GM12878 (cell line): ENCODE results near the gene FICD. TPM values are rescaled to one million over a fixed set of nuclear protein-coding genes. Genes with fewer than 3 reads are reported as not detected.

Source experiments
- BHLHE40 ChIP-seq, 2 experiments: fragments of 450-650 bp in 1 of 2; IDR thresholded peaks; 2 replicates each; pipeline ENCODE4 v1.6.1; 2011 to 2017; ENCODE audit warnings: low read depth in 2 of 2, borderline replicate concordance in 1 of 2, improper control_type of control experiment in 1 of 2, low read length in 1 of 2, mild to moderate bottlenecking in 1 of 2
- CBX3 ChIP-seq: fragments of 200-600 bp; sonication (generic); IDR thresholded peaks from 2 replicates; pipeline ENCODE4 v1.6.1; 2016; ENCODE audit warnings: low read depth, borderline replicate concordance
- CBX5 ChIP-seq: sonication (generic); IDR thresholded peaks from 2 replicates; pipeline ENCODE4 v1.6.1; 2016; ENCODE audit warnings: low read depth, moderate library complexity, mild to moderate bottlenecking, inconsistent platforms
- CHD1 ChIP-seq: IDR thresholded peaks from 2 replicates; pipeline ENCODE4 v1.6.1; 2012; ENCODE audit warnings: low read depth, low read length, improper control_type of control experiment
- CHD4 ChIP-seq: fragments of 200-600 bp; sonication (generic); IDR thresholded peaks from 2 replicates; pipeline ENCODE4 v1.6.1; 2016; ENCODE audit warnings: mild to moderate bottlenecking
- CREB1 ChIP-seq: IDR thresholded peaks from 2 replicates; pipeline ENCODE4 v1.6.1; 2012; ENCODE audit warnings: low read depth, mild to moderate bottlenecking, inconsistent platforms
- EZH2 ChIP-seq: IDR thresholded peaks from 2 replicates; pipeline ENCODE4 v1.6.1; 2012; ENCODE audit warnings: low read depth, mild to moderate bottlenecking, control low read depth, inconsistent platforms, low read length, borderline replicate concordance; ENCODE audit not compliant: control insufficient read depth
- FOXM1 ChIP-seq: IDR thresholded peaks from 2 replicates; pipeline ENCODE4 v1.6.1; 2012; ENCODE audit warnings: low read depth, mild to moderate bottlenecking, inconsistent platforms, low read length, moderate library complexity
- IKZF2 ChIP-seq, 2 experiments: fragments of 450-650 bp; IDR thresholded peaks; 2 replicates each; pipeline ENCODE4 v1.6.1; 2017; ENCODE audit warnings: mild to moderate bottlenecking in 2 of 2, moderate library complexity in 2 of 2
- MAX ChIP-seq: IDR thresholded peaks from 2 replicates; pipeline ENCODE4 v1.6.1; 2012; ENCODE audit warnings: low read depth, low read length, improper control_type of control experiment
- MTA2 ChIP-seq: fragments of 450-650 bp; IDR thresholded peaks from 2 replicates; pipeline ENCODE4 v1.6.1; 2016; ENCODE audit warnings: low read depth, mild to moderate bottlenecking, moderate library complexity
- MYB ChIP-seq: fragments of 150-350 bp; IDR thresholded peaks from 2 replicates; pipeline ENCODE4 v1.6.1; 2014; ENCODE audit warnings: mild to moderate bottlenecking, low read depth, low read length, borderline replicate concordance
- NFYA ChIP-seq: IDR thresholded peaks from 2 replicates; pipeline ENCODE4 v1.6.1; 2011; ENCODE audit warnings: low read depth, mild to moderate bottlenecking, low read length, improper control_type of control experiment, borderline replicate concordance
- POLR2AphosphoS5 ChIP-seq: IDR thresholded peaks from 2 replicates; pipeline ENCODE4 v1.6.1; 2011; ENCODE audit warnings: mild to moderate bottlenecking, low read length, inconsistent platforms
- RCOR1 ChIP-seq: conservative IDR thresholded peaks from 2 replicates; pipeline ENCODE4 v1.6.1; 2012; ENCODE audit warnings: low read depth, low read length, improper control_type of control experiment
- SREBF1 ChIP-seq: IDR thresholded peaks from 2 replicates; pipeline ENCODE4 v1.6.1; 2012; ENCODE audit warnings: mild to moderate bottlenecking, low read length
- STAT3 ChIP-seq: IDR thresholded peaks from 2 replicates; pipeline ENCODE4 v1.6.1; 2011; ENCODE audit warnings: low read depth, low read length, improper control_type of control experiment
- SUZ12 ChIP-seq: fragments of 200-600 bp; sonication (generic); IDR thresholded peaks from one replicate; pipeline ENCODE4 v1.6.1; 2018; ENCODE audit warnings: antibody characterized with exemption, mild to moderate bottlenecking; ENCODE audit not compliant: unreplicated experiment
- TAF1 ChIP-seq: IDR thresholded peaks from 2 replicates; pipeline ENCODE4 v1.6.1; 2011; ENCODE audit warnings: mild to moderate bottlenecking, low read depth, low read length, borderline replicate concordance
- TBL1XR1 ChIP-seq: IDR thresholded peaks from 2 replicates; pipeline ENCODE4 v1.6.1; 2012; ENCODE audit warnings: low read depth, low read length, improper control_type of control experiment
- TCF12 ChIP-seq: IDR thresholded peaks from 2 replicates; pipeline ENCODE4 v1.6.1; 2011; ENCODE audit warnings: low read depth, mild to moderate bottlenecking, low read length
- TCF3 ChIP-seq: IDR thresholded peaks from 2 replicates; pipeline ENCODE4 v1.6.1; 2012; ENCODE audit warnings: low read depth, mild to moderate bottlenecking, low read length, borderline replicate concordance; ENCODE audit not compliant: insufficient read depth
- YBX1 ChIP-seq: fragments of 450-650 bp; IDR thresholded peaks from 2 replicates; pipeline ENCODE4 v1.6.1; 2016; ENCODE audit warnings: antibody characterized with exemption
- ZBTB33 ChIP-seq: fragments of 450-650 bp; IDR thresholded peaks from 2 replicates; pipeline ENCODE4 v1.6.1; 2017; ENCODE audit warnings: mild to moderate bottlenecking
- ZNF207 ChIP-seq: fragments of 450-650 bp; IDR thresholded peaks from 2 replicates; pipeline ENCODE4 v1.6.1; 2014; ENCODE audit warnings: antibody characterized with exemption, mild to moderate bottlenecking, borderline replicate concordance
- ZNF217 ChIP-seq: fragments of 450-650 bp; IDR thresholded peaks from 2 replicates; pipeline ENCODE4 v1.6.1; 2017; ENCODE audit warnings: antibody characterized with exemption, mild to moderate bottlenecking
- ZNF384 ChIP-seq: IDR thresholded peaks from 2 replicates; pipeline ENCODE4 v1.6.1; 2012; ENCODE audit warnings: low read depth, mild to moderate bottlenecking, low read length, improper control_type of control experiment, borderline replicate concordance
- polyA plus RNA-seq, 11 experiments: library from polyadenylated mRNA; depleted of rRNA in 4 of 11; unstranded in 6 of 11; stranded (reverse) in 5 of 11; fragments of >200 nt; fragmentation: Nextera tagmentation in 4 of 11; fragmentation: Illumina TruSeq in 1 of 11; extraction: Ambion mirVana in 4 of 11; extraction: Trizol in 1 of 11; gene quantifications; 1 replicate in 1 of 11; 2 replicates in 10 of 11; pipeline versions ENCODE4 v1.2.1 to v1.2.3, GENCODE V29; 2011 to 2016; ENCODE audit warnings: inconsistent platforms in 2 of 11, missing spikeins in 2 of 11, low read depth in 1 of 11
- total RNA-seq, 4 experiments: library from RNA; depleted of rRNA in 3 of 4; stranded (reverse); fragments of >200 nt in 3 of 4; fragmentation: Illumina TruSeq in 1 of 4; extraction: Trizol in 1 of 4; gene quantifications; 2 replicates each; pipeline versions ENCODE4 v1.2.1 to v1.2.3, GENCODE V29; 2013 to 2021
- TF ChIP-seq, protein P1 (sequence below): fragments of 450-650 bp; IDR thresholded peaks from 2 replicates; pipeline ENCODE4 v1.6.1; 2014; ENCODE audit warnings: mild to moderate bottlenecking
- TF ChIP-seq, protein P2 (sequence below): IDR thresholded peaks from 2 replicates; pipeline ENCODE4 v1.6.1; 2012; ENCODE audit warnings: low read depth, low read length, improper control_type of control experiment

The FICD gene
- total and polyA plus RNA-seq, 10 of the 15 experiments (the other 5 are each of a cell fraction or from before 2014, with no cell fraction given), result 1.1 to 9.4 (median 4.3) TPM

GRCh38 chr12:108562348-108563135 lies 47.5 kb downstream of the FICD start, which contains the start of gene ISCU (continued):
- TF ChIP-seq BHLHE40 (IDR thresholded peaks at IDR 0.05; ENCODE audit: borderline replicate concordance in 1 of 2, low read depth in 2 of 2, low read length in 1 of 2), result peak; percentile 90 to 97
- TF ChIP-seq FOXM1, result no peak
- TF ChIP-seq, protein P1, sequence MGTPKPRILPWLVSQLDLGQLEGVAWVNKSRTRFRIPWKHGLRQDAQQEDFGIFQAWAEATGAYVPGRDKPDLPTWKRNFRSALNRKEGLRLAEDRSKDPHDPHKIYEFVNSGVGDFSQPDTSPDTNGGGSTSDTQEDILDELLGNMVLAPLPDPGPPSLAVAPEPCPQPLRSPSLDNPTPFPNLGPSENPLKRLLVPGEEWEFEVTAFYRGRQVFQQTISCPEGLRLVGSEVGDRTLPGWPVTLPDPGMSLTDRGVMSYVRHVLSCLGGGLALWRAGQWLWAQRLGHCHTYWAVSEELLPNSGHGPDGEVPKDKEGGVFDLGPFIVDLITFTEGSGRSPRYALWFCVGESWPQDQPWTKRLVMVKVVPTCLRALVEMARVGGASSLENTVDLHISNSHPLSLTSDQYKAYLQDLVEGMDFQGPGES, result no peak
- TF ChIP-seq NFYA, result no peak
- peak; percentile 76 for TF ChIP-seq POLR2AphosphoS5
- peak; percentile 61 for TF ChIP-seq MAX
- no peak for TF ChIP-seq CREB1
- TF ChIP-seq STAT3, result no peak
- TF ChIP-seq MYB, result no peak
- TF ChIP-seq ZBTB33, result no peak
- TF ChIP-seq, protein P2, sequence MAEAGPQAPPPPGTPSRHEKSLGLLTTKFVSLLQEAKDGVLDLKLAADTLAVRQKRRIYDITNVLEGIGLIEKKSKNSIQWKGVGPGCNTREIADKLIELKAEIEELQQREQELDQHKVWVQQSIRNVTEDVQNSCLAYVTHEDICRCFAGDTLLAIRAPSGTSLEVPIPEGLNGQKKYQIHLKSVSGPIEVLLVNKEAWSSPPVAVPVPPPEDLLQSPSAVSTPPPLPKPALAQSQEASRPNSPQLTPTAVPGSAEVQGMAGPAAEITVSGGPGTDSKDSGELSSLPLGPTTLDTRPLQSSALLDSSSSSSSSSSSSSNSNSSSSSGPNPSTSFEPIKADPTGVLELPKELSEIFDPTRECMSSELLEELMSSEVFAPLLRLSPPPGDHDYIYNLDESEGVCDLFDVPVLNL, result peak; percentile 93
- no peak for TF ChIP-seq EZH2
- TF ChIP-seq IKZF2 (IDR thresholded peaks at IDR 0.05), result no peak
- no peak for TF ChIP-seq CHD4
- peak; percentile 89; the same call in 1 of the 2 replicates for TF ChIP-seq TAF1
- no peak for TF ChIP-seq RCOR1
- TF ChIP-seq SREBF1, result no peak
- TF ChIP-seq ZNF207, result no peak
- no peak for TF ChIP-seq CBX3
- no peak for TF ChIP-seq CBX5
- no peak for TF ChIP-seq TCF3
- TF ChIP-seq ZNF217, result no peak
- TF ChIP-seq TCF12, result no peak
- no peak for TF ChIP-seq ZNF384
- TF ChIP-seq YBX1, result no peak
- TF ChIP-seq CHD1, result 0 out of 2 replicates have a peak, but pooled peaks have one; percentile 60
- no peak for TF ChIP-seq SUZ12
- TF ChIP-seq TBL1XR1, result no peak; the same call in 1 of the 2 replicates
- no peak for TF ChIP-seq MTA2
